Measurements from ENCODE around the gene ZBTB7A. TPM values are rescaled to one million over a fixed set of nuclear protein-coding genes. Genes with fewer than 3 reads are reported as not detected.

The ZBTB7A gene
- total and polyA plus RNA-seq, 2 of the 4 experiments (the other 2 are of a cell fraction) = 3.2 to 10.3 TPM

GRCh38 chr19:4060621-4061177 is 6.0 kb downstream of the ZBTB7A start:
- Histone ChIP-seq H4K91ac (ENCODE audit: insufficient read depth, low read depth, low read length) (no peak overlapping the region), H3K4me3 (ENCODE audit: insufficient read depth, low read depth, low read length) (no peak overlapping the region), H3K4ac (ENCODE audit: low read depth, low read length) (no peak overlapping the region), H2BK120ac (ENCODE audit: low read depth, low read length) (no peak overlapping the region), H3K4me1 (ENCODE audit: control insufficient read depth, insufficient read depth, low read length) (peaks cover 45% of the 10 kb centered on the region), H2BK20ac (ENCODE audit: low read depth, low read length) (no peak overlapping the region), H3K9ac (ENCODE audit: low read depth, low read length) (no peak overlapping the region), H2AK9ac (replicated peaks; ENCODE audit: low read depth, low read length, poor library complexity) (peak overlapping the region; percentile 44), H4K8ac (ENCODE audit: low read depth in 2 of 2, low read length in 2 of 2) (no peak overlapping the region; a peak in 1 of 4 replicates), H3K14ac (replicated peaks; ENCODE audit: low read depth, low read length) (no peak overlapping the region), H3K9me3 (ENCODE audit: control insufficient read depth, insufficient read depth, low read length) (no peaks in the 10 kb centered on the region), H3K79me1 (ENCODE audit: low read depth in 1 of 2, low read length in 2 of 2) (peaks cover 3 to 43% of the 10 kb centered on the region in 2 experiments; a peak in 3 of 4 replicates), H2AK5ac (ENCODE audit: low read depth, low read length) (peak overlapping the region; percentile 4; the same call in 1 of the 2 replicates), H2BK5ac (ENCODE audit: low read depth, low read length, poor library complexity, severe bottlenecking) (peak overlapping the region; percentile 32), H2BK15ac (ENCODE audit: low read depth, low read length) (no peak overlapping the region), H2AFZ (replicated peaks; ENCODE audit: low read length, poor library complexity) (no peak overlapping the region), H3K4me2 (ENCODE audit: low read depth, low read length) (no peak overlapping the region), H3K36me3 (ENCODE audit: control insufficient read depth, insufficient read depth, low read length) (peaks cover 25% of the 10 kb centered on the region), H3K9me1 (ENCODE audit: insufficient read depth, low read length) (no peaks in the 10 kb centered on the region), H3K27ac (ENCODE audit: insufficient read depth, low read length) (peak overlapping the region; percentile 68; the same call in 1 of the 2 replicates), H4K5ac (ENCODE audit: low read depth, low read length) (no peak overlapping the region), H3K27me3 (ENCODE audit: control insufficient read depth, insufficient read depth, low read length) (no peaks in the 10 kb centered on the region), H3K56ac (ENCODE audit: extremely low read depth, insufficient read depth, low read length) (no peak overlapping the region), H4K20me1 (ENCODE audit: insufficient read depth, low read length) (peaks cover 89% of the 10 kb centered on the region), H3K18ac (ENCODE audit: low read depth, low read length) (no peak overlapping the region), H3K23ac (ENCODE audit: low read depth, low read length) (no peak overlapping the region)
- dilution Hi-C loops (cut with HindIII; ENCODE audit: low sequenced_read_pairs, unreplicated experiment) = no loop called here
- intact Hi-C loops (cut with micrococcal nuclease) = no loop called here
- in situ Hi-C loops (cut with MboI; ENCODE audit: low sequenced_read_pairs) = no loop called here
- ChIA-PET CTCF (no interaction called here), POLR2A (ENCODE audit: unreplicated experiment) (no interaction called here)
- 94% methylated on average over 3 of the region's 16 CpGs; no CpG with 5 or more reads in 1 of the 2 experiments for WGBS, 2 experiments (ENCODE audit: extremely low coverage in 2 of 2, insufficient read length in 1 of 2)
- no peak for ATAC-seq (ENCODE audit: low read depth)
- TF ChIP-seq NFE2L2 (IDR thresholded peaks at IDR 0.05; ENCODE audit: low read depth, low read length) = no peak
- TF ChIP-seq CHD1 (IDR thresholded peaks at IDR 0.05; ENCODE audit: low read depth, low read length) = no peak
- no peak for TF ChIP-seq FOS (IDR thresholded peaks at IDR 0.05; ENCODE audit: low read depth, low read length)
- TF ChIP-seq MAFK (IDR thresholded peaks at IDR 0.05; ENCODE audit: low read depth, low read length) = no peak
- no peak for TF ChIP-seq ELK1 (IDR thresholded peaks at IDR 0.05; ENCODE audit: borderline replicate concordance, low read depth, low read length)
- no peak for TF ChIP-seq POLR2A (IDR thresholded peaks at IDR 0.05; ENCODE audit: low read depth, low read length)
- no peak for TF ChIP-seq USF2 (IDR thresholded peaks at IDR 0.05; ENCODE audit: low read depth, low read length)
- no peak for TF ChIP-seq CEBPB (IDR thresholded peaks at IDR 0.05; ENCODE audit: low read depth, low read length)
- no peak for TF ChIP-seq BHLHE40 (IDR thresholded peaks at IDR 0.05; ENCODE audit: low read depth, low read length)
- TF ChIP-seq RAD21 (IDR thresholded peaks at IDR 0.05; ENCODE audit: low read length) = no peak
- no peak for TF ChIP-seq RCOR1 (IDR thresholded peaks at IDR 0.05; ENCODE audit: insufficient replicate concordance, low read length)
- no peak for TF ChIP-seq SMC3 (IDR thresholded peaks at IDR 0.05; ENCODE audit: low read depth, low read length)
- no peak for TF ChIP-seq RFX5 (IDR thresholded peaks at IDR 0.05; ENCODE audit: low read depth, low read length)
- no TSS peak for BruUV-seq (replicated peaks)
- DNase-seq = no peak
